Stimulated activated CD4-positive, alpha-beta T cell treated with anti-CD3 and anti-CD28 coated beads, Interleukin-2, amount 100 ng/mL, for 24 hours (primary cell): Measurements from ENCODE around the gene SORCS1.

Source experiments
- DNase-seq, 2 donors: peaks; one replicate each; pipeline ENCODE4 v3.0.0-alpha.2; 2020

SORCS1 gene

DNA sequence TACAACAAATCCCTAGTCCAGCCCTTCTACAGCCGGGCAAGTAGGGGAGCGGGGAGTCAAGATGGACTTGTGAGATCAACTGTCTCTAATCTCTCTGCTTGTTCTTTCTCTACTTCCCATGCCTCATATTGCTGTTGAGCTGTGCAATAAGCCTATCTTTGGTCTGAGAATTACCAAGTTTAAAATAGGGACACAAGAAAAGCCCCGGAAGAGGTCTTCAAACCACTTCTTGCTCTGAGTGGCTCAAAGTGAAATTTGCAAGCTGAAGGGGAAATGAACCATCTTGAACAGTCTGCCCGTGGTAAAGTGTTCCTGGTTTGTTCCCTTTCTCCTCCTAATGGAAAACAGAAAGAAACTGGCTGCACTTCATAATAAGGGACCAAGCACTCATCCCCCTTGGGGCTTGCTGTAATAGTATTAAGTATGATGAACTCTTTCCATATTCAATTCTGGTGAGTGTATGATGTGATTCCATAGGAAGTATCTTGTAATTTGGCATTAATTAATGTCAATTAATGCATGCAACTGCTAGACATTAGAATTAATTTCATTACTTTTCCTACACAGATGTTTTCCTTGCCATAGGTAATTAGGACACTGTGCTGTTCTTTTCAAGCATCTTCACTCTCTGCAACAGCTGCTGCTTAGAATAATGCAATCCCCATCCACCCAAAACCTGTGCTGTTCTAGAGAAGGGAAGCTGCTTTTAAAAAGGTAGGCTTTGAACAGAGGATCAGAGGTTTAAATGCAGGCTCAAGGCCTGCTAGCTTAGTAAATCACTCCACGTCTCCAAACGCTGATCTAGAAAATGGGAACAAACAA, 449.6 kb downstream of the SORCS1 start:
- DNase-seq: no peak

DNA sequence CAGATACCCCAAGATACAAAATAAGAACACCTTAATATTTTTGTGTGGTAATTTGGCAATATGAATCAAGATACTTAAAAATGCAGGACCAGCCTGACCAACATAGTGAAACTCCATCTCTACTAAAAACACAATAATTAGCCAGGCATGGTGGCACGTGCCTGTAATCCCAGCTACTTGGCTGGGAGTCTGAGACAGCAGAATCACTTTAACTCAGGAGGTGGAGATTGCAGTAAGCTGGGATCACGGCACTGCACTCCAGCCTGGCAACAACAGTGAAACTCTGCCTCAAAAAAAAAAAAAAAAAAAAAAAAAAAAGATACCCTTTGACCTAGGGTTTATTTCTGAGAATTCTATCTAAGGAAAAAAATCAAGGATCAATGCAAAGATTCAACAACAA, 450.7 kb downstream of the SORCS1 start:
- DNase-seq: no peak

GRCh38 chr10:106712988-106713387, 451.5 kb downstream of the SORCS1 start:
- DNase-seq: no peak

GRCh38 chr10:106711313-106711906, 453.1 kb downstream of the SORCS1 start:
- peak; percentile 24 to 57 for DNase-seq

GRCh38 chr10:106708506-106708905, 456.0 kb downstream of the SORCS1 start:
- DNase-seq: no peak

- DNase-seq: no peak
Measured at GRCh38 chr10:106707657-106708056, 456.8 kb downstream of the SORCS1 start.

DNA sequence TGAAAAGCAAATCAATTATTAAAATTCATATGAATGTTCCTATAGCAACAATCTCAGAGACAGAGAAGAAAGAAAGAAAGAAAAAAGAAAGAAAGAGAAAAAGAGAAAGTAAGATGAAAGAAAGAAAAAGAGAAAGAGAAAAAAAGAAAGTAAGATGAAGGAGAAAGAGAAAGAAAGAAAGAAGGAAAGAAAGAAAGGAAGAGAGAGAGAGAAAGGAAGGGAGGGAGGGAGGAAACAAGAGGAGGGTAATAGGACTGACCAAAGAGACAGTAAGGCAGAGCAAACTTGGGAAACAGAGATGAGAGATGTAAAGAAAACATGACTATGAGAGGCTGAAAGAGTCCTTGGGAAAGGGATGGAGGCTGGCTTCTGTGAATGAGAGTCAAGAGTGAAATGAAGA, 458.4 kb downstream of the SORCS1 start:
- no peak for DNase-seq

GRCh38 chr10:106705681-106706100, 458.8 kb downstream of the SORCS1 start:
- DNase-seq: peak; percentile 27 to 33

- no peak for DNase-seq
Measured at GRCh38 chr10:106696239-106696638, 468.3 kb downstream of the SORCS1 start.

- DNase-seq: no peak
Measured at GRCh38 chr10:106694696-106695095, 469.8 kb downstream of the SORCS1 start.

GRCh38 chr10:106682175-106682574, 482.3 kb downstream of the SORCS1 start:
- no peak for DNase-seq

DNA sequence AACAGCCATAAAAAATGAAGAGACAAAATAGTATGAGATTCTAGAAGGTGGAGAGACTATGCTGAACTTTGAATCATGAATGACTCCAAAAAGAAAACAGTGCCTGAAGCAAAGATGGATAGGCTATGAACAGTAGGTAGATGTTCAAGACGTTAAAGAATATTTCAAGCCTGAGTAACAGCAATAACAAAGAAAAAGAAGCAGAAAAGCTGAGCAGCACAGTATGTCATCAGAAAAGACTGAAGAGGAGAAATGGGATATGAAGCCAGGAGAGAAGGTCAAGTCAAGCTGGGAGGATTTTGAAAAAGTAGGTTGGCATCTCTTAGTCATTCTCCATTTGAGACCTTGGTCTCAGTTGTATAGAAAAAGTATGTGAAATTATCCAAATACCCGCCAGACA, 484.4 kb downstream of the SORCS1 start:
- DNase-seq: no peak

- no peak for DNase-seq
Measured at GRCh38 chr10:106679314-106679713, 485.2 kb downstream of the SORCS1 start.

- no peak for DNase-seq
Measured at GRCh38 chr10:106672517-106673175, 491.9 kb downstream of the SORCS1 start.

DNA sequence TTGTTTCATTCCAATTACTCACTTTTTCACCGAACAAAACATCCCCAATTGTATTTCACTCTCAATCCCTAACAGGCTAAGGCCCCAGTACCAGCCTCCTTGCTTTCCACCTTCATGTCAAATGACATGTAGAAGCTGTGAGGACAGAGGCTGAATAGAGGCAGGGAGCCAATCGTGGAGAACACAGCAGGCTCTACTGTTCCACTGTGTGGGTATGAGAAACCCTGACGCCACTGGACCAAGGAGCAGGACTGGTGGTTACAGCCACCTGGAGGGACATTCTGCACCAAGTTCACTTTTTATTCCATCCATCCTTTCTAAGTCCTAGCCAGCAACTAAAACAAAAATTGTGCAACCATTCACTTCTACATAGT, 502.8 kb downstream of the SORCS1 start:
- no peak for DNase-seq

- DNase-seq: no peak
Measured at GRCh38 chr10:106661133-106661766, 503.3 kb downstream of the SORCS1 start.

DNA sequence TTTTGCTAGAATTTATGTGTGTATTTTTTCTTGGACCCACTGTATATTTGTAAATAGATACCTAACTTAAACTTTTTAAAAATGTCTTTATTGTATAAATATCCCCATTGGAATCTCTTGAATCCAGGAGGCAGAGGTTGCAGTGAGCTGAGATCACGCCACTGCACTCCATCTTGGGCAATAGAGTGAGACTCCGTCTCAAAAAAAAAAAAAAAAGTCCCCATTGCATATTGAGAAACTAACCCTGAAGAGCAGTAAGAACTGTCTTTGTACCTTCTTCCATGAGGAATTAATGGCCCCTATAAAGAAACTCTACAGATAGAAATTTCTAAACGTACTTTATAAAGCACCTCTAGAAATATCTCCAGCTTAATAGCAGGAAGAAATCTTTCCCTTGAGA, 504.0 kb downstream of the SORCS1 start:
- DNase-seq: no peak

GRCh38 chr10:106655636-106656035, 508.9 kb downstream of the SORCS1 start:
- DNase-seq: no peak

- no peak for DNase-seq
Measured at GRCh38 chr10:106655165-106655564, 509.3 kb downstream of the SORCS1 start.

DNA sequence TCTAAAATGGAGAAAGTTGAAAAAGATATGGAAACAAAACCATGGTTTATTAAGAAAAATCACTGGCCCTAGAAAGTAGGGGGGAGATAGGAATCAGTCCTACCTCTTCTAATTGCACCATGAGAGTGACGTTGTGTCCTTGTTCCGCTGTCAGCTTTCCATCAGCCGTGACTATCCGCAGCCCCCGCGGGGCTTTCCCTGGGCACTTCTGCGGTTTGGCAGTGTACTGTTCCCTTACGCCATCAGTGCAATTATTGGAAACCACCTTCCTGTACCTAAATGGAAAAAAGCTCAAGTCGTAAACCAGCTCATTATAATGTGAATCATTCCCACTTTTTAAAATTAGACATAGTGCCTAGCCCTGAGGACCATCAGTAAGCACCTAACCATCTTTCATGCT, 512.2 kb downstream of the SORCS1 start:
- DNase-seq: no peak

DNA sequence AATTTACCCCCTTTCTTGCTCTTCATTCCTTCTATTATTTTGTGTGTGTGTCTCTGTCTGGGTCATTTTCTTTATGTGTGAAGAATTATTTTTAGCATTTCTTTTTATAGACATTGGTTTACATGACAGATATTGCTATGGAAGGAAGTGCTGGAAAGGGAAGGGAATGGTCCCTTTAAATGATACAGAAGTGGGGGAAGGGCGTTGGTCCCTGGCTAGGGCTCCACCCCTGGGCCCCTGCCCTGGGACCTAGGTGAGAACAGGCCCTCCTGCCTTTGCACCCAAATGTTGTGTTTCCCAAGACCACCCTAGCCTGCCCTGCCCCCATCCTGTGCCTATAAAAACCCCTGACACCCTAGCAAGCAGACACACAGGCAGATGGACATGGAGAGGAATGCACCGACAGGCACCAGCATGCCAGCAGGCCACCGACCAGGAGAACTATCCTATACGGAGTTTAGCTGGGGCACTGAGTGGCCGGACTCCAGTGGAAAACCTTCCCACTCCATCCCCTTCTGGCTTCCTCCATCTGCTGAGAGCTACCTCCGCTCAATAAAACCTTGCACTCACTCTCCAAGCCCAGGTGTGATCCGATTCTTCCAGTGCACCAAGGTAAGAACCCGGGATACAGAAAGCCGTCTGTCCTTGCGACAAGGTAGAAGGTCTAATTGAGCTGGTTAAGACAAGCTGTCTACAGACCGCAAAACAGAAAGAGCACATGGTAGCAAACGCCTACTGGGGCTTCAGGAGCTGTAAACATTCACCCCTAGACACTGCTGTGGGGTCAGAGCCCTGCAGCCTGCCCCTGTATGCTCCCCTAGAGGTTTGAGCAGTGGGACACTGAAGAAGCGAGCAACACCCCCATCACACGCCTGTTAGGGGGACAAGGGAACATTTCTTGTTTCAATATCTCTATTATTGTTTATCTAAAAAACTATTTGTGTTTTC, 515.7 kb downstream of the SORCS1 start:
- no peak for DNase-seq

DNA sequence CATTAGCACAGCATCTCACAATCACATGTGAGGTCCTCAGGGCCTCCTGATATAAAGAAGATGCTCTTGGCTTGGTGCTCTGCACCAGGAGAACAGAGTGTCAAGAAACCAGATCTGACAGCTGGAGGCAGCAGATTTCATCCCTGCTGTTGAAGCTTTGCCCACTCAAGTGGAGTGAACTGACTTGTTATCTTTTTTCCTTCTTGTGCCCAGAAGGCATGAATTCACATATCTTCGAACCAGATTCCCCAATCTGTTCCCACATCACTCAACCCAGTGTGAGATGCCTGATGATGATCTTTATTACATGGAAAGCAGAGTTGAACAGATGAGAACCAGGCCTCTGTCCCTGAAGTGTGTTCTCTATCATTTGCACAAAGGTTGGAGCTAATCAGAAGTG, 521.0 kb downstream of the SORCS1 start:
- DNase-seq: no peak
